AG04450 (cell line): ENCODE measurements around the gene RPL3. TPM values are rescaled to one million over a fixed set of nuclear protein-coding genes. Genes with fewer than 3 reads are reported as not detected.

ENCODE experiments used
- CTCF ChIA-PET: fragments of 300-600, 350-600 bp; formaldehyde crosslinking; extraction: SDS; loops from one replicate; lab custom pipeline; 2022; ENCODE audit warnings: antibody characterized with exemption, inconsistent platforms; lab: Charles Lee
- POLR2A ChIA-PET: fragments of 350-600 bp; formaldehyde crosslinking; extraction: SDS; loops from one replicate; lab custom pipeline; 2021; ENCODE audit warnings: antibody characterized with exemption, inconsistent platforms; lab: Yijun Ruan, JAX
- DNase-seq: peaks from one replicate; pipeline ENCODE4 v3.0.0-alpha.2; 2011; ENCODE audit warnings: low read depth, low spot score
- H3K27ac ChIP-seq: one replicate; pipeline ENCODE4 v1.5.1; 2012; ENCODE audit warnings: low read depth, low read length, control low read depth
- H3K27me3 ChIP-seq: one replicate; pipeline ENCODE4 v1.6.0; 2012; ENCODE audit warnings: low read length; ENCODE audit not compliant: control insufficient read depth, insufficient read depth
- H3K4me3 ChIP-seq: 2 replicates; pipeline ENCODE4 v1.5.1; 2011; ENCODE audit warnings: mild to moderate bottlenecking, low read depth, low read length, control low read depth
- H3K9me3 ChIP-seq: 2 replicates; pipeline ENCODE4 v1.5.1; 2012; ENCODE audit warnings: low read length; ENCODE audit not compliant: control insufficient read depth, insufficient read depth
- CTCF ChIP-seq: IDR thresholded peaks from 2 replicates; pipeline ENCODE4 v1.5.1; 2011; ENCODE audit warnings: low read depth, low read length, control low read depth, inconsistent platforms
- polyA plus RNA-seq: library from polyadenylated mRNA; depleted of rRNA; stranded (reverse); fragments of >200 nt; gene quantifications from 2 replicates; pipeline ENCODE4 v1.2.3, GENCODE V29; 2011

RPL3 gene
- polyA plus RNA-seq, 1 experiment = 3,445 TPM

GRCh38 chr22:39318507-39319283, 728 bp downstream of the RPL3 start:
- ChIA-PET CTCF (interaction anchor here (1.3 to 5.6 kb wide), 6 partner anchors 9 to 211 kb away, joined by 3 to 102 read pairs (median 12); no protein-coding TSS in a partner anchor), POLR2A (interaction anchor here (0.5 to 4.9 kb wide), 38 partner anchors 8 to 1876 kb away, joined by 3 to 45 read pairs (median 6); partner anchors contain the start of genes ATF4, CBX7, PDGFB and SYNGR1)
- TF ChIP-seq CTCF = no peak
- peak overlapping the region; percentile 98 for H3K27ac ChIP-seq
- no peaks in the 10 kb centered on the region for H3K9me3 ChIP-seq
- H3K27me3 ChIP-seq = no peaks in the 10 kb centered on the region
- H3K4me3 ChIP-seq = peak overlapping the region; percentile 87
- DNase-seq = no peak

- no peak for TF ChIP-seq CTCF
Measured at GRCh38 chr22:39317775-39318506, 1.5 kb downstream of the RPL3 start.

DNA sequence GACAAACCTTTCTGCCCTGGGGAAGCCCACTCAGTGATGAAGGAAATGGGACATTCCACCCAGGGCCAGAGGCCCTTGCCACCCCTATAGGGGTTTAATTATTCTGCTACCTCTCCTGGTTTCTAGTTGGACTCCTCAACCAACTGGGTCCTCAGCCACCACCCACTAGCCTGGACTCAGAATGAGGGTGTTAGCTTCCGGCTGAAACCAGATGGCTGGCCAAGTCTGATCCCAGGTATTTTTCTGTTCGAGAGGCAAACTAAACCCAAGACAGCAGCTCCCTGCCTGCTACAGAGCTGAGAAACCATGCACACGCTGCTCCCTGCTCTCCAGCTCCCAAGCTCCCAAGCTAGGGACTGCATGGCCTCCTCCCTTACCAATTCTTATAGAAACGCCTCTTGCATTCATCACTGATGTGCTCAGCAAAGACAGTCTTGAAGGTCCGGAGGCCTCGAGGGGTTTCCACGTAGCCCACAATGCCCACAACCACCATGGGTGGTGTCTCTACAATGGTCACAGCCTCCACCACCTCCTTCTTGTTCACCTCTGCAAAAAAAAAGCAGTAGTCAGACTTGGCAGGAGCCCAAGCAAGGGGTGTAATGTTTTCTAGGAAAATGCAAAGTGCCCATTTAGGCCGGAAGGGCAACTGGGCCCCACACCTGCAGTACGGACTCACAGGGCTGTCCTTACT, 2.2 kb downstream of the RPL3 start:
- Histone ChIP-seq H3K9me3 (no peaks in the 10 kb centered on the region), H3K4me3 (peak overlapping the region; percentile 87), H3K27me3 (no peaks in the 10 kb centered on the region), H3K27ac (peak overlapping the region; percentile 31)
- TF ChIP-seq CTCF = no peak
- POLR2A ChIA-PET = interaction anchor here (0.5 to 4.9 kb wide), 13 partner anchors 8 to 664 kb away, joined by 3 to 45 read pairs (median 3); partner anchors contain the start of gene ATF4
- no peak for DNase-seq
- CTCF ChIA-PET = interaction anchor here (0.6 to 5.6 kb wide), 14 partner anchors 20 to 515 kb away, joined by 3 to 102 read pairs (median 6); partner anchors contain the start of gene CBX7

More at GRCh38 chr22:39317775-39318506, 1.5 kb downstream of the RPL3 start:
- ChIA-PET CTCF (interaction anchor here (0.9 to 5.6 kb wide), 9 partner anchors 8 to 212 kb away, joined by 3 to 102 read pairs (median 6); no protein-coding TSS in a partner anchor), POLR2A (interaction anchor here (0.5 to 4.9 kb wide), 28 partner anchors 8 to 1875 kb away, joined by 3 to 45 read pairs (median 5); partner anchors contain the start of genes ATF4, CBX7, PDGFB and SYNGR1)
- Histone ChIP-seq H3K27me3 (no peaks in the 10 kb centered on the region), H3K4me3 (peak overlapping the region; percentile 87), H3K27ac (peak overlapping the region; percentile 98), H3K9me3 (no peaks in the 10 kb centered on the region)
- no peak for DNase-seq

- peak overlapping the region; percentile 11 for H3K27ac ChIP-seq
- H3K9me3 ChIP-seq = no peaks in the 10 kb centered on the region
- TF ChIP-seq CTCF = peak; percentile 91
- peak overlapping the region; percentile 87 for H3K4me3 ChIP-seq
- ChIA-PET POLR2A (interaction anchor here (0.6 to 4.9 kb wide), 11 partner anchors 7 to 665 kb away, joined by 3 to 45 read pairs (median 3); partner anchors contain the start of gene ATF4), CTCF (interaction anchor here (0.6 to 5.6 kb wide), 29 partner anchors 10 to 547 kb away, joined by 3 to 102 read pairs (median 4); partner anchors contain the start of gene CBX7)
- DNase-seq = peak; percentile 81
- H3K27me3 ChIP-seq = no peaks in the 10 kb centered on the region
Measured at GRCh38 chr22:39316440-39317083, 2.9 kb downstream of the RPL3 start.
